ENCODE measurements around the gene SLC17A6.

- no peak for TF ChIP-seq EZH2phosphoT487 (IDR thresholded peaks at IDR 0.05; ENCODE audit: insufficient read depth, low read depth)
- TF ChIP-seq EZH2 (IDR thresholded peaks at IDR 0.05; ENCODE audit: insufficient read depth, poor library complexity, severe bottlenecking): no peak
These were observed 6.4 kb upstream of the SLC17A6 start for GRCh38 chr11:22331771-22332170.

Measured in GM23248 (cell line).